Retinal pigment epithelial cell (primary cell): ENCODE data around the gene CCNJL.

Source experiments
- DNase-seq: peaks from one replicate; pipeline ENCODE4 v3.0.0-alpha.2; 2010; ENCODE audit warnings: low read depth
- H3K4me3 ChIP-seq: 2 replicates; pipeline ENCODE4 v1.5.1; 2011; ENCODE audit warnings: mild to moderate bottlenecking, low read length, control low read depth, moderate library complexity
- CTCF ChIP-seq: conservative IDR thresholded peaks from 2 replicates; pipeline ENCODE4 v1.5.1; 2011; ENCODE audit warnings: low read depth, low read length, control low read depth, inconsistent platforms

The CCNJL gene

GRCh38 chr5:160357394-160357793 lies 45.0 kb upstream of the CCNJL start:
- no peak overlapping the region for H3K4me3 ChIP-seq
- no peak for DNase-seq
- no peak for TF ChIP-seq CTCF

DNA sequence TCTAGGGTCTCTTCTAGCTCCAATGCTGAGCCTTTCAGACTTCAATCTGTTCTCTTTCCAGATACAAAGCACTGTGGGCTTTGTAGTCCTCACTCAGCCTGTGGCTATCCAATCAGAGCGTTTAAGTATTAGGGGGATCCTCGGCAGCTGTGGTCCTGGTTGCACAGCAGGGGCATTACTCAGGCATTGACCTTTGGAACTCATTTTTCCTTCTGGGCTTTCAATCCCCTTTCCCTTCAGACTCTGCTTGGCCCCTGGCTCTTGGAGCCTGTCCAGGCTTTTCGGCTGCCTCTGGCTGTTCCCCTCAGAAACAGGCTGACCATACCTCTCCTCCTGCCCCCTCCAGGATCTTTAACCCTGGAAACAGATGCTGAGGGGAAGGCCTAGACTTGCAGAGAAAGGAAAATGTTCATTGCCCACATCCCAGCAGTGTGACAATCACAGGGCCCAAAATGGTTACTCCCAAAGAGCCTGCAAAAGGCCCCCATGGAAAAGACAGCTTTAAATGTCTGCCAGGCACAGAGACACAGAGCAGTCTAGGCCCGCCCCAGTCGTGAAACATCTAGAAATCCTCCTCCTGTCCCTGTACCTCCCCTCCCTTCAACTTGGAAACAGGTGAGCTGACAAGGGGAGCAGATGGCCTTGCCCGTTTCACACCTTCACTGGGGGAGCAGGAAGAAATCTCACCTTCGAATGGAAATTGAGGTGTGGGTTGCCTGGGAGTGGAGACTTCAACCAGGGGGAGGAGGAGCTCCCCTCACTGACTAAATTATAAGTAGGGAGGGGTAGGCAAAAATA lies 44.4 kb upstream of the CCNJL start:
- TF ChIP-seq CTCF = no peak
- DNase-seq = no peak

GRCh38 chr5:160354666-160355065 lies 42.3 kb upstream of the CCNJL start:
- H3K4me3 ChIP-seq = no peak overlapping the region
- no peak for TF ChIP-seq CTCF
- no peak for DNase-seq

More for the DNA sequence above, 44.4 kb upstream of the CCNJL start:
- H3K4me3 ChIP-seq = no peak overlapping the region

GRCh38 chr5:160353379-160353778 lies 41.0 kb upstream of the CCNJL start:
- TF ChIP-seq CTCF = no peak
- no peak overlapping the region for H3K4me3 ChIP-seq
- DNase-seq = no peak

- no peak for DNase-seq
- TF ChIP-seq CTCF = no peak
- no peak overlapping the region for H3K4me3 ChIP-seq
Measured at GRCh38 chr5:160352308-160352707, 39.9 kb upstream of the CCNJL start.

GRCh38 chr5:160349935-160350303 lies 37.6 kb upstream of the CCNJL start:
- no peak for TF ChIP-seq CTCF
- no peak overlapping the region for H3K4me3 ChIP-seq
- no peak for DNase-seq

DNA sequence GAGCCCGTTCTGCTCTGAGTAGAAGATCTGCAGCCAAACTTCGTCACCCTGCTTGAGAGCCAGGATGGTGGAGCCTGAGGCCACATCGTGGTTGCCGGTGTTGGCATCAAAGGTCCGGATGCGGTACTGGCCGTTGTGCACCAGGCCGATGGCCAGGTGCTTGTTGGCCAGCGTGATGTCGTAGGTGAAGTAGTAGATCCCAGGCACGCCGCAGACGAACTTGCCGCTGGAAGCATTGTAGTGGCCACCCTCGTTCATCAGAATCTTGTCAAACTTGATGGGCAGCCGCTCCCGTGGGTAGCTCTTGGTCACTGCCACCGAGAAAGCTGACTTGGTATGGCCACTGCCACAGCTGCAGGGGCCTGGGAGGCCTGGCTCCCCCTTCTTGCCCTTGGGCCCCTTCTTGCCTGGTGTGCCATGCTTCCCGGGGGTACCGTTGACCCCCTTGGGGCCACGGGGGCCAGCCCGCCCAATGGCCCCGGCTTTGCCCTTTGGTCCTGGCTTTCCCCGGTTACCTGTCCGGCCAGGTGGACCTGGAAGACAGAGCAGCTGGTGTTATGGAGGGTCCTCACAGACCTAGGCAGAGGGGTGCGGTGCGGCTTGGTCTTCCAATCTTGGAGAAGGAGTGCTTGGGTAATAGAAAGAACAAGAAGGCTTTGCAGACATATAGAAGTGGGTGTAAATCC lies 37.0 kb upstream of the CCNJL start:
- no peak for TF ChIP-seq CTCF

More for the DNA sequence above, 37.0 kb upstream of the CCNJL start:
- no peak overlapping the region for H3K4me3 ChIP-seq
- DNase-seq = no peak
